Measurements from ENCODE around the gene SEPTIN10.
A peak's percentile ranks its signal among the peaks of the same experiment; 100 is the strongest.

Gene SEPTIN10

DNA sequence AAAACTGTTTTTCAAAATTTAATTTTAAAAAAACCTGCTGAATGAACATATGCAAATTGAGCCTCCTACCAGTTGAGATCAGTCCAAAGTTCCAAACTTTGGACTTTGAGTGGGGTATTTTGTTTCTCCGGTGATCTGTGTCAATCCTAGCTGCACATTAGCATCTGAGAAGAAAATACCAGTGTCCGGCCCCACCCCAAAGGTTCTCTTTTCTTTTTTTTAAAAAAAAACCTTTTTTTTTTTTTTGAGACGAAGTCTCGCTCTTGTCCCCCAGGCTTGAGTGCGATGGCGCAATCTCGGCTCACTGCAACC lies 91.7 kb downstream of the SEPTIN10 start:
- DNase-seq: no peak

DNA sequence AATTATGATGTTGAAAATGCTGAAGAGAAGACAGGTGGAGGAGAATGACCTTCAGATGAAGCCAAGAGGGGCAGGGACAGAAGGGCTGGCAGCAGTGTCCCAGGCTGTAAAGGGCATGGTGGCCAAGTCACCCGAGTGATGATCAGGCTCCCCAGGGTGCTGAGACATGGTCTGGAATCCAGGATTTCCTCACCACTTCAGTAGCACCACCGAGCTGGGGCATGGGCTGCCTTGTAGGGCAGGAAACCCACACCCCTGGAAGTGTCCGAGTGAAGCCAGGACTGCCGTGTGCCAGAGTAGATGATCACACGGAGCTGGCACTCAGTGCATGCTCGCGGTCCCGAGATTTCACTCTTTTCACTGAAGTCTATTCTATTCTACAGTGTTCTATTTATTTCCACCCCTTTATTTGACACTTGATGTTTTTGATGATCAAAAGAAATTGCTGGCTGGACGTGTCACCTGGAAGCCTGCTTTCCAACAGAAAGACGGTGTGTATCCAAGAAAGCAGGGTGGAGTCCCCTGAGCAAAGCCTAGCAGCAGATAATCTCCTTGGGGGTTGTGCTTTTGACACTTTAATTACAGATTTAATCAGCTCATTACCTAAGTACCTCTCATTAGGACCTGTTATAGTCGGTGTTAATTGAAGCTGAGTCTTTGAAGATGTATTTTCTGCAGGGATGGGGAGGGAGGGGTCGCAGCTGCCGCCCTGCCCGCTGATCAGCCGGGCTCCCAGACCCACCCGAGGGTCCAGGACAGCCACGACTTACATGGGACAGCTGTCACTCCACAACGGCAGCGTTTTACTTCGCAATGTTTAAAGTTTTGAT lies 92.3 kb downstream of the SEPTIN10 start:
- DNase-seq: no peak

DNA sequence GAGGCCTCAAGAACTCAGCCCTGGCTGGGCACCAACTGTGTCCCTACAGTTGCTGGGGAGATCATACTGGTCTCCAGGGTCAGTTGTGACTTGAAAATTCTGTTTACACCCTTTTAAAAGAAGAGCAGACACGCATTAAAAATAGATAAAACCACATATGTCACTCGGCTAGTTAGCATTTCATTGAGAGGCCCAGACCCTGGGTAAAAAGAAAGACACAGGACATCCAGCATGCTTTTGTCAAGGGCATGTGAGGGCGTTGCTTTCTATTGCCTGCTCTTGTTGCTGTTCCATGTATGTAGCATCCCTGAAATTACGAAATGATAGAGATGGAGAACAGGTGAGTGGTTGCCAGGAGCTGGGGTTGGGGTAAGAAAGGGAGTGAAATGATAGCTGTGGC lies 94.3 kb downstream of the SEPTIN10 start:
- DNase-seq: no peak

DNA sequence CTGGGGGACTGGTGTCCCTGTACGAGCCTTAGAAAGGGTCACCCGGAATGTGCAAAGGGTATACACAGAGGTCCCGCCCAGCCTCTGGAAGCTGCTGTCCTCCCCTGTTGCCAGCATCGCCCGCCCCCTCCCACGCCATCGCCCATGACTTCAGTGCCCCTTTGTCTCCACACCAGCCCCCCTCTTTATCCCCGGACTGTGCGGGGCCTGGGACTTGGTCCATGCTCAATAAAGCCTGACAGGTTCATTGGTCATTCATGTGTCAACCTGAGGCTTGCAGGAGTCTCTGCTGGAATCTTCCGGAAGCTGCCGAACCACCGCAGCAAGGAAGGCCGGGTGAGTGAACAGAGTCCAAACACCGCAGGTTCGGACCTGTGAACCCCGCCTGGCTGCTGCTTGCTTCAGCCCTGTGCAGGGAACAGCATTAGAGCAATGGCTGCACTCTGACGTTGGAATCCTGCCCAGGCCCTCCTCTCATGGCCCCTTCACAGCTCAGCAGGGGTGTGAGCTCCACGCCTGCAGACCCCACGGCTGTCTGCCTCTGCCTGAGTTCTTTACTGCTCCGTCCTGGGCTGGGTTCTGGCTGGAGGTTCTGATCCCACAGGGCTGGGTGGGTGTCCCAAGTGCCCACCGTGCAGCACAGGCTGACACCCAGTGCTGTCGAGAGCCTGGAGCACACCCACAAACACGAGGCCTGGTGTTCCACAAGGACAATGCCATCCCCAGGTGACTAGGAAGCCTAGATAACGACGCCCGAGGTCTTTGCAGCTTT lies 96.5 kb downstream of the SEPTIN10 start:
- DNase-seq: no peak

DNA sequence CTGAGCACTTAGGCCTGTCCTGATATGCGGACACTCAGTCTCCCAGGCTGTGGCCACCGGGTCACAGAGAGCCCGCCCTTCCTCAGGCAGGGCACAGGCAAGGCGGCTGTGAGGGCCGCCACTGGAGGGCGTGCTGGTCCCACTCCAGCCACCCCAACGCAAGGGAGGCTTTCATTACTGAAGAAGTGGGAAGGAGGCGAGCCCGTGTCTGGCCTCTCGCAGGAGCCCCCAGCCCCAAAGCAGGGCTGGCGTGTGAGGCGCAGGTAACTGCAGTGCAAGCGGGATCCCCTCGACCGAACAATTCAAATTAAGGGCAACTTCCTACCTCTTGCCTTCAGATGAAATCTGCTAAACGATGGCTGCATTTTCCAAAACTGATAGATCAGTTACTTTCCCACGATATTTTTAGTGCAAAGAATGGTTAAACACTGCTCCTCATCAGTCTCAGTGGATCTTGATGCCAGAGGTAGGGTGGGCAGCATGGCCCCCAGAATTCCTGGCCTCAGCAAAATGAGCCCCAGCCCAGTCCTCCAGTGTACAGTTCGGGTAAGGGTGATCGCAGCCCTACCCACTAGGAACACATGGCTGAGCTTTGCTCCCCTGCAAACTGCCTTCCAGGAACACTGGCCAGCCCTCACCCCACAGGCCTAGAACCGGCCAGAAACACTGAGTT lies 97.2 kb downstream of the SEPTIN10 start:
- DNase-seq: no peak

DNA sequence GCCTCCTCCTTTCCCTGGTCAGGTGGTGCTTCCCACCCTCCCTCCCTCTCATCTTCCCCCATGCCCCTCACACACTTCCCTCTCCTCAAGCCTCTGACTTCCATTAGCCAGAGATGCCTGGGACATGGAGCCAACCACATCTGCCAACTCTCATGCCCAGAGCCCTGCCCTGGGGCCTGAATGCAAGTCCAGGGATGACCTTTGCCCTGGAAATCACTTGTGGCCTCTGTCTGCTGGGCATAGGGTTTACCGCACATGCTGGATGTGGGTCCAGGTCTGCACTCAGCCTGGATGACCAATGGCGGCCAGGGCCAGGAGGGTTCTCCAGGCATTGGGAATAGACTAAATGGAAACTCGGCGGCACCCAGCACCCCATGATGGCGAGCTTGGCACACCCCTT lies 98.9 kb downstream of the SEPTIN10 start:
- no peak for DNase-seq

DNA sequence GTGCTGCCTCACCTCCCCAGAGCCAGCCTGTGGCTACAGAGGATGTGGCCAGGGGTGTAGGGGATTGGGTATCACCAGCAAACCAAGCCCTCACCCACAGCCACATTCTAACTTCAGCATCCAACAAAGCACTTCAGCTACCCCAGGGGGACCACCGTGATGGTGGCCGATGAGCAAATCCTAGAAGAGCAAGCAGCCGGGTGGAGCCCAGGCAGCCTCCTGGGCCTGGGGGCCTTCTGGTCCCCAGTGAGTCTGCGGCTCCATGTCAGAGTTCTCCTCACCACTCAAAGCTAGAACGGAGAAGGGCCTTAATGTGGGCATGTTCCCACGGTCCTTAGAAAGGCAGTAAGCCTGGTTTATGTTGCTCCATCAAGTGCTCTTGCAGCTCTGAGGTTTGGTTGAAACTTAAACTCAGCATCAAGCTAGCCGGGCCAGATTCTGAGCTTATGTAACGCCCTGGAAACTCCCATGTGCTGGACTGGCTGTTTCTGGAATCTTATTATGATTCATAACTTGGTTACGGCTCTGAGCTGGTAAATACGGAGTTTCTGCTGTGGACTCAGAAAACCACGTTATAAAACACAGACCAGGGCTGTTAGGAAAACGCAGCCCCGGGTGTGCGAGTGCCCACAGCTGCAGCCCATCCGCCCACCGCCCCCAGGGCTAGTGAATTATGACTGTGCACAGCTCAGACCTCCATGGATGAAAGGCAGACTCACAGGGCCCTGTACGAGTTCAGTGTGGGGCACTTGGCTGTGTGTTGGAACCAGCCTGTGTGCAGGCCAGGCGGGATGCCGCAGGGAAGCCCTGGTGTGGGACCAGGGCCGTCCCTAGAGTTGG lies 99.8 kb downstream of the SEPTIN10 start:
- DNase-seq: no peak

DNA sequence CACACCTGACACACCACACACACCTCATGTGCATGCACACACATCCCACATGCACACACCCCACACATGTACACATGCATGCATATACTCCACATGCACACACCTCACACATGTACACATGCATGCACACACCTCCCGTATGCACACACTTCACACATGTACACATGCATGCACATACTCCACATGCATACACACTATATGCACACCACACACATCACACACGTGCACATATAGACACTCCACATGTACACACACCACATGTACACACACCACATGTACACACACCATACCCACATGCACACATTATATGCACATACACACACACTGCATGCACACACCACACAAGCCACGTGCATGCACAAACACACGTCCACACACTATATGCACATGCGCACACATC lies 100.5 kb downstream of the SEPTIN10 start:
- no peak for DNase-seq

DNA sequence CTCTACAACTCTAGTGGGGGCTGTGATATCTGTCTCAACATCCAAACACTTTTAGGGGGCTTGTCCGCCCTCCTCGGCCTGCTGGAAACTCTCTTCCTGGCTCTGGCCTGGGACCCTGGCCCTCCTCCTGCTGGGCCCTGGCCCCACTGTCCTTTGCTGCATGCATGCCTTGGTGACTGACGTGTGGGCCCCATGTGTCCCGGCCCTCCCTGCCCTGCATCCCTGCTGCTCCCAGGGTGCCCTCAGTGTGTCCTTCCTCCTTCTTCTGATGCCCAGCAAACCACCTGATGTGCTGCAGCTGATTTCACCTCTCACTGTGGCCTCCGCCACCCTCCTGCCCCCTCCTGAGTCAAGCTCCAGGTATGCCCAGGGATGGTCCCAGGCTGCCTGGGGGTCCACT lies 101.7 kb downstream of the SEPTIN10 start:
- no peak for DNase-seq

DNA sequence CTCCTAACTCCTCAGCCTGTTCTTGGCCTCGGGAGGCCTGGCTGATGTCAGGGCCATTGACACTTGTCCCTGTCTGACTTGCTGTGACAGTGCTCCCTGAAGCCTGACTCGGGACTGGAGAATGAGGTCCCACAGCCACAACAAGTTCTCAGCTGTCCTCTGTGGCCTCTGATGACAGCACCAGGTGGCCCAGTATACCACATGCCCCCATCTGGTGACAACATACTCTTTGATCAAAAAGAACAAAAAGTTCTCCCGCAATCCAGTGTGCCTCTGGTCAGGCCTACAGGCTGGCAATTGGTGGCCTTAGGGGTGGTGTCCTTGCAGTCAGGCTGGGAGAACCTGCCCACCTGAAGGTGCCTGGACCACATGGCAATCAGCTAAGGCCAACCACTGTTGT lies 102.6 kb downstream of the SEPTIN10 start:
- DNase-seq: no peak

DNA sequence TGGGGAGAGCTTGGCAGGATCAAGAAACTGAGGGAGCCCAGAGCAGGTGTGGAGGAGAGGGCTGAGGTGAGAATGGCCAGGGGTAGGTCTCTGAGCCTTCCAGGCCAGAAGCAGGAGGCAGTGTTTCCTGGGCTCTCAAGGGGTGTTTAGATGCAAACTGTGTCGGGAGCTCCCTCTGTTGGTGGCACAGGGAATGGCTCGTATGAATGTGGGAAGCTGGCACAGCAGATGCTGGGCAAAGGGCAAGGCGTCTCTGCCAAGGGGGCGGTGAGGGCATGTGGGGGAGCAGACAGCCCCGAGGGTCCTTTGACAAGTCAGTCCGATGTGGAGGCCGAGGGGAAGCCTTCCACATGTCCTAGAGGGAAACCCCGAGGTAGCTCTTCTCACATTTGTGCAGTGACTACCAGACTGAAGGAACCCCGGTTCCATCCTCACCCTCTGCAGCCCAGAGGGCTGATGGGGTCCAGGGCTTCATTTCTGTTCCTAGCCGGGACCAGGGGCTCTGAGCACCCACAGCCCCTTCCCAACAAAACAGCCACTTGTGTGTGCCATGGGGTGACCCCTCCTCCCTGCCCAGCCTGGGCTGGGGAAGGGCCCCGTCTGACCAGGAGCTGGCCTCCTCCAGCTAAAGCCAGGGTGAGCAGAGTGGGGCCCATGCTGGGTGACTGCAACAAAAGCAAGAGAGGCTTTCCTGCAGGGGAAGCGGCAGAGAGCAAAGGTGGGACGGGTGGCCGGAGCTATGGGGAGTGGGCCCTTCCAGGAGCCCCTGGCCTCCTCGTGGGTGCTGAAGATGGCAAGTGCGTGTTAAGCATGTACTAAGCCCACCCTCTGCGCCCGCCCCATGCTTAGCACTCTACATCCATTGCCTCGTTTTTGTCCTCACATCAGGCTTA lies 103.4 kb downstream of the SEPTIN10 start:
- peak; percentile 63 for DNase-seq

DNA sequence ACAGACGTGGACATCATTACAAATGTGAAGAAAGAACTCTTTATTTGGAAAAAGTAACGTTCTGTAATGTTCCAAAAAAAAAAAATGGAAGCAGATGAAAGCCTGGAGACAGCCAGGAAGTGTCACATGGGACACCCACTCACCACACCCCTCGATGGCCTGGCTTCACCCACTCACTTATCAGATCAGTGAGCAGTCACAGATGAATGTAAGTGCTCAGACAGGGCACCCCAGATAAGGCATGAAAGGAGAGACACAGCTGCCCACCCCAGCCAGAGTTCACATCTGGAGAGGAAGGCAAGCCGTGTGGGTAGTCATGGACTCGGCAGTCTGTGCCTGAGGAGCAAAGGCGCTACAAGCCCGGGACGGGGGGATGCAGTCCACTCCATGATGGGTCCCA lies 105.2 kb downstream of the SEPTIN10 start:
- no peak for DNase-seq

DNA sequence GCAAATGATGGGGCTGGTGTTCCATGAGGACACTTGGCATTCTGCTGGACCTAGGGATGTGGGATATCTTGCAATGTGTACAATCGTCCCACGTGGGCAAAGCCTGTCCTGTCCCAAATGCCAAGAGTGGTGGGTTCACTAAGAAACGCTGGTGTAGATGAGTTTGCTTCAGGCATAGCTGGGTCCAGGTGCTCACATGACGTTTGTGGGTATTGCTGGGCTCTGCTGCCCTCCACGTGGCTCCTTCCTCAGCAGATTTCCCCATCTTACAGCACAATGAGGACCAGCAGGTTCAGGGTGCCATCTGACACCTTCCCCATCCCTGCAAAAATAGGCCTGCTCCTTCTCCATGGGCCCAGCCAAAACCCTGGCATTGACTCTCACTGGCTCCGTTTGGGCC lies 105.9 kb downstream of the SEPTIN10 start:
- no peak for DNase-seq

DNA sequence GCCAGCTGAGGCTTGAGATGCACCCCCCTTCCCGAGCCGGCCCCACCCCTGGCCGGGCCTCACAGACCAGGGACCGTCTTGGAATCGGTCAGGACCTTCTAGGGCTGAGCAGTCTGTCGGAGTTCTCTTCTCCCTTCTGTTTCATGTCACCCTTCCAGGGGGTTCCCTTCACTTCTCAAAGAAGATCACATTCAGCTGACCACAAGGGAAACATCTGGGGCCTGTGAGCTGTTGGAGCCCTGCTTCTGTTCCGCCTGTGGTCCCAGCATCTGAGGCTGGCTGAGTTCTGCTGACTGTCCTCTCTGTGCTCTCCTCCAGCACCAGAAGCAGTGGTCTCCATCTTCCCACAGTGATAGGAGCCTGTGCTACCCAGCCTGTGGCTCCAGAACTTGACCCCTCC lies 106.5 kb downstream of the SEPTIN10 start:
- DNase-seq: no peak

DNA sequence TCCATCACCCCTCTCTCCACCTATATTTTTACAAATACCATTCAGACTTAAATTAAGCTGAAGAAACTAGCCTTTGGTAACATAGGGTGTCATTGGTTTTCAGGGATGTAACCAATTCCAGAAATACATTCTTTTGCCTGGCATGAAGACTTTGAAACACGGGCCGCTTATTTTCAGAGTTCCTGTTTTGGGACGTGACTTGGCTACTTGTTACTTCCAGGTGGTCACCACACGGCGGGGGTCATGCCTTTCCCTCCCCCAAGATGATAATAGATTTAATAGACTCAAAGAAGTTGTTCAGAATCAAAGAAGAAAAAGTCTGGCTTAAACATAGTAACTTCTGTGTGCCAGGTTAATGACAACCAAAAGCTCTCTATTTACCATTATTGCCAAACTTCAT lies 110.6 kb downstream of the SEPTIN10 start:
- DNase-seq: no peak

DNA sequence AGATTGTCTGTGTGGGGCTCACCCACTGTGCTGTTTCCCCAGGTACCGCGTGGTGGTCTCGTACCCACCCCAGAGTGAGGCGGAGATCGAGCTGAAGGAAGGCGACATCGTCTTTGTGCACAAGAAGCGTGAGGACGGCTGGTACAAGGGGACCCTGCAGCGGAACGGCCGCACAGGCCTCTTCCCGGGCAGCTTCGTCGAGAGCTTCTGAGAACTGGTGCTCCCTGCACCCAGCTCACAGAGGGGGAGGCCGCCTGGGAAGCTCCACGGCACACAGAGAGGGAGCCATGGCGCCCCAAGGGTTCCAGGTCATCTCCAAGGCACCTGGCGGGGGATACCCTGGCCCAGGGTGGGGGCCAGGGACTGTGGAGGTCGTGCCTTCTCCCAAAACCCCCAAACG lies 112.3 kb downstream of the SEPTIN10 start:
- DNase-seq: no peak

DNA sequence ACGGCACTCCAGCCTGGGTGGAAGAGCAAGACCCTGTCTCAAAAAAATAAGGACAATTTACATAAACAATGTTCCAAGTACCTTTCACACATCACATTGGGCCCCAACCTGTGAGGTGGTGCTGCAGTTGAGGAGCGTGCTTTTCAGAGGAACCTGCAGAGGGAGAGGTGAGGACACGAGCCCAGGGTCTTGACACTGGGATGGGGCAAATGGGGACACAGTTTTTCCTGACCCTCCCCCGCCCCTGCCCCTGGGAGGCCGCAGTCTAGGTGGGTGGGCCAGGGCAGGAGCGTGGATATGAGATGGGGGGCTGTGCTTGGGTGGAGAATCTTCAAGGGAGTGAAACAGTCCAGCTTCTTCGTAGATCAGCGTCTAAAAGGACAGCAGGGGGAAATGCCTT lies 112.9 kb downstream of the SEPTIN10 start:
- DNase-seq: no peak

DNA sequence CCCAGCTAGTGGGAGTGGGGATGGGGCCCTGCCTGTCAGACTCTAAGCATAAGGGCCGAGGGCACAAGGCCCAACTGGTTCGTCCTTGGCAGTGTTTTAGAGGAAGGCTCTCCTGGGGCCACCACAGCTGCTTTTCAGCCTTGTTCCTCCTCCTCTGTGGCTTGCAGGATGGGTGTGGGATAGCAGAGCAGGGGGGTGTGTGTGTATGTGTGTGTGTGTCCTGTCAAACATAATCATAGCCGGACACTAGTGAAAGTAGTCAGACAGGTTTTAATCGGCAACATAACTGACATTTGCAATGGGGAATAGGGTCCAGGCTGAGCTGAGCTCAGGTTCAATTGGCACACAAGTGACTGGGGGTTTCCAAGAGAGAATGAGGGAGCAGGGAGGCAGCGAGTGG lies 114.2 kb downstream of the SEPTIN10 start:
- DNase-seq: no peak

DNA sequence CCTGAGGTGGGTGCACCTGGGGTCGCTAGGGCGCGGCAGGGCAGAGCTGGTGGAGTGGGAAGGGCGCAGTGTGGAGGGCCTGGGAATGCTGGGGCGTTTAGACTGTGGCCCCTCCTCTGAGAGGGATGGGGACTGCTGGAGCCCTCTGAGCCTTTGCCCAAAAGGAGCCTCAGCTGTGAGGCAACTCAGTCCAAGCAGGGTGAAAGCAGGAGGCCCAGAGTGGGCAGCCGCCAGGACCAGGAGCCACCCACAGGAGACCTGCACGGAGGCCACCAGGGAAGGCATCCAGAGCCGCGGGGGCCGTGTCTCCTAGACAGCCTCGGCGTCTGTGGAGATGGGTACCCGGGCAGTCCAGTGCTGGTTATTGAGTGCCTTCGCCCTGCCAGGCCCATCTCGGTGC lies 114.9 kb downstream of the SEPTIN10 start:
- no peak for DNase-seq

DNA sequence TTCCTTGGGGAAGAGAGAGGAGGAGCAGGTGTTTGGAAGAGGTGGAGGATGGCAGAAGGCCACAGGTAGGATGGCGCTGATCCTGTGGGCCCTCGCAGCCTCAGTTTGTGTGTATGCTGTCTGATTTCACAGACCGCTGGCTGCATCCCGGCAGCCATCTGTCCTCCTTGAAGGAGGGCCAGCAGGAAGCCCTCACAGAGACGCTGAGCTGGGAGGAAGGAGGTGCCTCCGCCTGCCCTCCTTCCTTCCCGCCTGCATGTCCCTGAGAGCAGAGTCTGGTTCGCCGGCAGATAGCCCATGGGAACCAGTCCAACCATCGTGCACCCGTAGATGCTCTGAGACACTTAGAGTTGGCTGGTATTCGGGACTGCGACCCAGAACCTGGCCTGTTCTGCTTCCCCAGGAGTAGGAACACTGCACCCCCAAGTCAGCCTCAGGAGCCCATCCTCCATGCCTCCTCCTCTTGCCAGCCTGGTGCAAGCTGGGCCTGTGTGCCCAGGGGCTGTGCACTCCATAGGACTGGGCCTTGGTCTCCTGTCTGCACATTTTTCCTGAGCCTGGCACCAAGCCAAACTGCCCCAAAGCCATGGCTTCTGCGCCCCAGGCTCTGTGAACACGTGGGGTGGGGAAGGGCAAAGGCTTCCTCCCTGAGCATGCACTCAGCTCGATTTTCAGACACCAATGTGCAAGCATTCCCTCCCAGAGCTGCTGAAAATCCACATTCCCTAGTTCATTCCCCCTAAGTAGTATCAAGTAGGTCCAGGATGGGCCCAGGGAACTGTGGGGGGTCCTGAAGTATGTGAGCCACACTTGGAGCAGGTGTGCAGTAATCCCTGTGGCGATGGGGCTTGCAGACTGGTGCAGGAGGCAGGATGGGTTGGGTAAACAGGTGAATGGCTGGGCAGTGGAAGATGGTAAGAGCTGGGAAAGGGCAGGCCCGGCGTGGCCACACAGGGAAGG lies 115.6 kb downstream of the SEPTIN10 start:
- no peak for DNase-seq

All from right kidney (tissue), 1 donor.